ENCODE data around the gene SMTN.

GRCh38 chr22:31064369-31064768 is 16.7 kb upstream of the SMTN start:
- TF ChIP-seq SMC3 (IDR thresholded peaks at IDR 0.05; ENCODE audit: low read depth, low read length) (no peak), EZH2phosphoT487 (IDR thresholded peaks at IDR 0.05; ENCODE audit: borderline replicate concordance, low read depth) (no peak), USF1 (IDR thresholded peaks at IDR 0.05; ENCODE audit: borderline replicate concordance, low read depth) (no peak), RCOR1 (IDR thresholded peaks at IDR 0.05; ENCODE audit: low read length) (no peak)
- TF ChIP-seq, protein P1, sequence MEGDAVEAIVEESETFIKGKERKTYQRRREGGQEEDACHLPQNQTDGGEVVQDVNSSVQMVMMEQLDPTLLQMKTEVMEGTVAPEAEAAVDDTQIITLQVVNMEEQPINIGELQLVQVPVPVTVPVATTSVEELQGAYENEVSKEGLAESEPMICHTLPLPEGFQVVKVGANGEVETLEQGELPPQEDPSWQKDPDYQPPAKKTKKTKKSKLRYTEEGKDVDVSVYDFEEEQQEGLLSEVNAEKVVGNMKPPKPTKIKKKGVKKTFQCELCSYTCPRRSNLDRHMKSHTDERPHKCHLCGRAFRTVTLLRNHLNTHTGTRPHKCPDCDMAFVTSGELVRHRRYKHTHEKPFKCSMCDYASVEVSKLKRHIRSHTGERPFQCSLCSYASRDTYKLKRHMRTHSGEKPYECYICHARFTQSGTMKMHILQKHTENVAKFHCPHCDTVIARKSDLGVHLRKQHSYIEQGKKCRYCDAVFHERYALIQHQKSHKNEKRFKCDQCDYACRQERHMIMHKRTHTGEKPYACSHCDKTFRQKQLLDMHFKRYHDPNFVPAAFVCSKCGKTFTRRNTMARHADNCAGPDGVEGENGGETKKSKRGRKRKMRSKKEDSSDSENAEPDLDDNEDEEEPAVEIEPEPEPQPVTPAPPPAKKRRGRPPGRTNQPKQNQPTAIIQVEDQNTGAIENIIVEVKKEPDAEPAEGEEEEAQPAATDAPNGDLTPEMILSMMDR (IDR thresholded peaks at IDR 0.05) = no peak

Measured in SK-N-SH (cell line).